Pons (tissue), 1 donor: Measurements from ENCODE around the gene ZNF335.
"Not testable (repeated sequence)": the region's sequence is repeated elsewhere in the genome, so short reads cannot be mapped to it uniquely, and the experiment has no call there.

ENCODE experiments used
- DNase-seq: peaks from one replicate; pipeline ENCODE4 v3.0.0-alpha.2; 2016; ENCODE audit warnings: low spot score

ZNF335 gene

GRCh38 chr20:46004187-46004586 is 32.2 kb upstream of the ZNF335 start:
- peak; percentile 41 for DNase-seq

- DNase-seq, result no peak
Measured at GRCh38 chr20:46002008-46002407, 30.0 kb upstream of the ZNF335 start.

- DNase-seq, result no peak
Measured at GRCh38 chr20:46001498-46001897, 29.5 kb upstream of the ZNF335 start.

- no peak for DNase-seq
Measured at GRCh38 chr20:46000262-46000996, 28.4 kb upstream of the ZNF335 start.

DNA sequence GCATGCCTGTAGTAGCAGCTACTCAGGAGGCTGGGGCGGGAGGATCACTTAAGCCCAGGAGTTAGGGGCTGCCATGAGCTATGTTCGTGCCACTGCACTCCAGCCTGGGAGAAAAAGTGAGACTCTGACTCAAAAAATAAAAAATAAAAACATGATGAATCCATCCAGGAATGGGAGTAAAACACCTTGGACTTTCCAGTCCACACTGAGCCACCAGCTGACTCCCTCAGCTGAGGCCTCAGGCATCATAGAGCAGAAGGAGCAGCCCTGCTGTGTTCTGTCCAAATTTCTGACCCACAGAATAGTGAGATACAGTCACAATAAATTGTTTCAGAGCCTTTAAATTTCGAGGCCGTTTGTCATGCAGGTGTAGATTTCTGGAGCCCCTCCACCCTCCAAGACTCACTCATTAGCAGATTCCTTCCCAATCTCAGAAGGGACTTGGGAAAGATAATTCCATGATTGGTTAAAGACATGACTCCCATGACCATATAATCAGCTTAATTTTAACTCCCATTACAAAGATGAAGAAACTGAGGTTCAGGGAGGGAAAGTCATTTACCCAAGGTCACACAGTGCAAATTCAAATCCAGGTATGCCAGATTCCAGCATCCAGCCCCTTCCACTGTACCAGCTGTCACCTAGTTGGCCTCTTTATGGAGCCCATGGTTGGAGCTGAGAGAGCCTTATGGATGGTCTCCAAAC is 27.7 kb upstream of the ZNF335 start:
- no peak for DNase-seq

- DNase-seq, result peak; percentile 56
Measured at GRCh38 chr20:45998761-45999160, 26.8 kb upstream of the ZNF335 start.

GRCh38 chr20:45998337-45998736 is 26.3 kb upstream of the ZNF335 start:
- peak; percentile 62 for DNase-seq

DNA sequence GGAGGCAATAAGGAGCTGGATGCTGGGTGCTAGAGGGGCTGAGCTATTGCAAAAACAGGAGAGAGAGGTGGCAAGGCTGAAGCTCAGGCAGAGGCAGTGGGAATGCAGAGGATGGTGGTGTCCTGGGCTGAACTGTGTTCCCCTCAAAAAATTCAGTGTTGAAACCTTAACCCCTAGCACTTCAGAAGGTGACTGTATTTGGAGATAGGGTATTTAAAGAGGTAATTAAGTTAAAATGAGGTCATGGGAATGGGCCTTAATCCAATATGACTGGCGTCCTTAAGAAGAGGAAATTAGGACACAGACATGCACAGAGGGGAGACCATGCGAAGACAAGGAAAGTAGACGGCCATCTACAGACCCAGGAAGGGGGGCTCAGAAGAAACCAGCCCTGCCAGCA is 25.2 kb upstream of the ZNF335 start:
- DNase-seq, result no peak

GRCh38 chr20:45995495-45996097 is 23.6 kb upstream of the ZNF335 start:
- DNase-seq, result not testable (repeated sequence)

- DNase-seq, result no peak
Measured at GRCh38 chr20:45994761-45995493, 22.9 kb upstream of the ZNF335 start.

DNA sequence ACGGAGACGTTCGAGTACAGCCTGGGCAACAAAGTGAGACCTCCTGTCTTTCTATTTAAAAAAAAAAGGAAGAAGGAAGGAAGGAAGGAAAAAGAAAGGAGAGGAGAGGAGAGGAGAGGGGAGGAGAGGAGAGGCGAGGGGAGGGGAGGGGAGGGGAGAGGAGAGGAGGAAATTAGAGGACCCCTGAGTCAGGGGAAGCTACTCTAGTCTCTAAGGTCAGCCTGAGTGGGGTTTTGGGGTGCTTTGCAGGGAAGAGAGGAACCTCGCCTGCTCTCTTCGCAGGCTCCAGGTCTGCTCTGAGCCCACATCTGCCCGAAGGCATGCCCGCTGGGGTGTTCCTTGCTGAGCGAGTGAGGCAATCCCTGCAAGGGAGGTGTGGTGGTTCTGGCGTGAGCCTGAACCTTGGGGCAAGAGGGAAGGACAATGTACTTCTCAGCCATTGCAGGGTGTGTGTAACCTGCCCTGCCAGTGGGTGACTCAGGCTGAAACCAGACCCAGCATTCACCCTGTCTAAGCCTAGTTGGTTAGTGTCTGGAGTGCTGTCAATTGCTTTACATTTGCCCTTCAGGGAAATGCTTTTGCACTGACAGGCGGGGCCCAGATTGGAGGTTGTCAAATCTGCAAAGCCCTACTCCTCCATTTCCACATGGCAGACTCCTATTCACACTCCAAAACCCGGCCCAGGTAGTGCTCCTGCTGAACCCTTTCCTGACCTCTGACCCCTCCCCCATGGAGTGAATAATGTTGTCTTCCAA is 21.4 kb upstream of the ZNF335 start:
- no peak for DNase-seq

DNA sequence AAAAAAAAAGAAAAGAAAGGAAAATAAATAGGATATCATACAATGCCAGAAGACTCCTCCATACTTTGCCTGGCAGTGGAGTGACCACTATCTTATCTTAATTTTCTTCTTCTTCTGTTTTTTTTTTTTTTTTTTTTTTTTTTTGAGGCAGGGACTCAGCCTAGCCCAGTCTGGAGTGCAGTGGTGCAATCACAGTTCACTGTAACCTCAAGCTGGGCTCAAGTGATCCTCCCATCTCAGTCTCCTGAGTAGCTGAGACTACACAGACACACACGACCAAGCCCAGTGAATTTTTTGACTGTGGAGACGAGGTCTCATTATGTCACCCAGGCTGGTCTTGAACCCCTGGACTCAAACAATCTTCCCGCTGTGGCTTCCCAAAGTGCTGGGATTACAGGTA is 19.6 kb upstream of the ZNF335 start:
- DNase-seq, result no peak

GRCh38 chr20:45988830-45989229 is 16.8 kb upstream of the ZNF335 start:
- DNase-seq, result not testable (repeated sequence)

- DNase-seq, result peak; percentile 41
Measured at GRCh38 chr20:45987108-45987780, 15.2 kb upstream of the ZNF335 start.

DNA sequence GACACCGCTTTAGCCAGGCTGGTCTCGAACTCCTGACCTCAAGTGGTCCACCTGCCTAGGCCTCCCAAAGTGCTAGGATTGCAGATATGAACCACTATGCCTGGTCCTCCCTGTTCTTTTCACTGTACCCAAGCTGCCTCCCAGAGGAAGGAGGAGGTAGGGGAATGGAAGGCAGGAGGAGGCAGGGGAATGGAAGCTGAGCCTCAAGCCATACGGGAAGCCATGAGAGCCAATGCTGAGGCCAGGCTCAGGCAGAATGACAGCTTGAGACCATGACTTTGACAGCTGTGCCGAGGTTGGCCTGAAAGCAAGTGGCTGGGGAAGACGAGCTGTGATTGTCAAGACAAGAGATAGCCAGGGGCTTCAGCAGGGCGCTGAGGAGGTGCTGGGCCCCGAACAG is 13.6 kb upstream of the ZNF335 start:
- DNase-seq, result no peak

DNA sequence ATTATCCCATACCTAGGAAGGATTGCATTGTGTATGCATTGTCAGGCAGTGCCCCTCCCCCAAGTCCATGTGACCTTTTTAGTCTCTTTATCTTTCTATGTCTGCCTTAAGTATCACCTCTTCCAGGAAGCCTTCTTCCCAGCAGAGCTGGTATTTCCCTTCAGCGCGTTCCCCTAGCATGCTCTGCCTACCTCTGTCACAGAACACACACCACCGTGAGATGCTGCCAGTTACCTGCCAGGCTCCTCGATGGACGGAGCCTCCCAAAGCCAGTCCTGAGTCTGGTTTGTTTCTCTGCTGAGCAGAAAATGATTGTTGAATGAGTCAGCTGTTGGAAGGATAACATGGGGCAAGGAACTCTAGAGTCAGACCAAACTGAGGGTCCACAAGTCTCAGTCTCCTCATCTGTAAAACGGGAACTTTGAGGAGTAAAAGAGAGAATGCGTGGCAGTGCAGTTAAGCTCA is 11.3 kb upstream of the ZNF335 start:
- DNase-seq, result no peak

- DNase-seq, result no peak
Measured at GRCh38 chr20:45981261-45981660, 9.3 kb upstream of the ZNF335 start.

GRCh38 chr20:45976086-45976485 is 4.1 kb upstream of the ZNF335 start:
- DNase-seq, result no peak

DNA sequence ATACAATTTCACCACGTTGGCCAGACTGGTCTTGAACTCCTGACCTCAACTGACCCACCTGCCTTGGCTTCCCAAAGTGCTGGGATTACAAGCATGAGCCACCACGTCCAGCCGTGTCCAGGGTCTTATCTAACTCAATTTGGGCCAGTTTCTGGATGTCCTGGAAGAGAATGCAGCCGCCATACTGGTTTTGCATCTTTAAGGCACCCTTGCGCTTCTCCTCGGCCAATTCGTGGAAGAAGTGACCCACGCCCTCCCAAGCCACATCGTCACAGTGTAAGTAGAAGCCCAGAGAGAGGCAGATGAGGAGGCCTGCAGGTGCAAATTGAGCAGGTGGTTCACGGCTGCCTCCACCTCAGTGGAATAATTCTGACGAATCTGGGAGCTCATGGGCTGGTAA is 3.7 kb upstream of the ZNF335 start:
- no peak for DNase-seq

- no peak for DNase-seq
Measured at GRCh38 chr20:45974896-45975565, 3.0 kb upstream of the ZNF335 start.
